NCI-H526 treated with DMSO at 0.1 percent for 48 hours (cell line): Measurements from ENCODE around the gene KLHL21.

Source experiments
- DNase-seq: peaks from one replicate; lab custom pipeline; 2025; lab: John Stamatoyannopoulos, UW

KLHL21 gene

GRCh38 chr1:6554031-6554906, 48.4 kb downstream of the KLHL21 start, which contains the start of gene NOL9:
TSS of gene NOL9 (minus strand) at chr1:6554513. CDS start at chr1:6554502, 11 bp downstream.
- DNase-seq: peak; percentile 88

- no peak for DNase-seq
Measured at GRCh38 chr1:6547301-6547700, 55.4 kb downstream of the KLHL21 start.

- DNase-seq: no peak
Measured at GRCh38 chr1:6546326-6546725, 56.3 kb downstream of the KLHL21 start.

- DNase-seq: no peak
Measured at GRCh38 chr1:6545276-6546112, 57.2 kb downstream of the KLHL21 start.

- DNase-seq: no peak
Measured at GRCh38 chr1:6544831-6545230, 57.8 kb downstream of the KLHL21 start.
